ENCODE data around the gene C4orf33.
"Not testable (repeated sequence)": the region's sequence is repeated elsewhere in the genome, so short reads cannot be mapped to it uniquely, and the experiment has no call there.

DNA sequence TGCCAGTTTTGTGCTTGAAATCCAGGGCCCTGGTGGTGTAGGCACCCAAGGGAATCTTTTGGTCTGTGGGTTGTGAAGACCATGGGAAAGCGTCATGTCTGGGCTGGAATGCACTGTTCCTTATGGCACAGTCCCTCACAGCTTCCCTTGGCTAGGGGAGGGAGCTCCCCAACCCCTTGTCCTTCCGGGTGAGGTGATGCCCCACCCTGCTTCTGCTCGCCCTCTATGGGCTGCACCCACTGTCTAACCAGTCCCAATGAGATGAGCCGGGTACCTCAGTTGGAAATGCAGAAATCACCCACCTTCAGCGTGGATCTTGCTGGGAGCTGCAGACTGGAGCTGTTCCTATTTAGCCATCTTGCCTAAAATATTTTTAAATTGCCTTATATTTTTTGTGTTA is 30.7 kb downstream of the C4orf33 start:
- TF ChIP-seq ZFP36 (IDR thresholded peaks at IDR 0.05; ENCODE audit: low read depth, low read length, partially characterized antibody); TEAD4 (IDR thresholded peaks at IDR 0.05; ENCODE audit: low read length); TEAD4 (CRISPR knock-in tag; IDR thresholded peaks at IDR 0.05; ENCODE audit: borderline replicate concordance); KLF6 (CRISPR knock-in tag; IDR thresholded peaks at IDR 0.05; ENCODE audit: borderline replicate concordance); YY1 (IDR thresholded peaks at IDR 0.05; ENCODE audit: borderline replicate concordance in 1 of 3, control insufficient read depth in 1 of 3, extremely low read depth in 1 of 3, insufficient read depth in 3 of 3, insufficient read length in 1 of 3, insufficient replicate concordance in 2 of 3, low read depth in 1 of 3, low read length in 2 of 3); ZNF644 (tag; IDR thresholded peaks at IDR 0.05; ENCODE audit: low read depth); POLR2A (conservative IDR thresholded peaks at IDR 0.05); SRF (CRISPR knock-in tag; IDR thresholded peaks at IDR 0.05); SMARCE1 (IDR thresholded peaks at IDR 0.05); EZH2 (IDR thresholded peaks at IDR 0.05; ENCODE audit: borderline replicate concordance, low read depth, low read length); GTF2F1 (IDR thresholded peaks at IDR 0.05; ENCODE audit: low read depth, low read length): not testable (repeated sequence)
- TF ChIP-seq, protein P1, sequence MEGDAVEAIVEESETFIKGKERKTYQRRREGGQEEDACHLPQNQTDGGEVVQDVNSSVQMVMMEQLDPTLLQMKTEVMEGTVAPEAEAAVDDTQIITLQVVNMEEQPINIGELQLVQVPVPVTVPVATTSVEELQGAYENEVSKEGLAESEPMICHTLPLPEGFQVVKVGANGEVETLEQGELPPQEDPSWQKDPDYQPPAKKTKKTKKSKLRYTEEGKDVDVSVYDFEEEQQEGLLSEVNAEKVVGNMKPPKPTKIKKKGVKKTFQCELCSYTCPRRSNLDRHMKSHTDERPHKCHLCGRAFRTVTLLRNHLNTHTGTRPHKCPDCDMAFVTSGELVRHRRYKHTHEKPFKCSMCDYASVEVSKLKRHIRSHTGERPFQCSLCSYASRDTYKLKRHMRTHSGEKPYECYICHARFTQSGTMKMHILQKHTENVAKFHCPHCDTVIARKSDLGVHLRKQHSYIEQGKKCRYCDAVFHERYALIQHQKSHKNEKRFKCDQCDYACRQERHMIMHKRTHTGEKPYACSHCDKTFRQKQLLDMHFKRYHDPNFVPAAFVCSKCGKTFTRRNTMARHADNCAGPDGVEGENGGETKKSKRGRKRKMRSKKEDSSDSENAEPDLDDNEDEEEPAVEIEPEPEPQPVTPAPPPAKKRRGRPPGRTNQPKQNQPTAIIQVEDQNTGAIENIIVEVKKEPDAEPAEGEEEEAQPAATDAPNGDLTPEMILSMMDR (IDR thresholded peaks at IDR 0.05 in 2 of 3, conservative IDR thresholded peaks at IDR 0.05 in 1 of 3; ENCODE audit: insufficient read depth in 2 of 3, low read depth in 1 of 3, low read length in 3 of 3) = not testable (repeated sequence)
- TF ChIP-seq, protein P2, sequence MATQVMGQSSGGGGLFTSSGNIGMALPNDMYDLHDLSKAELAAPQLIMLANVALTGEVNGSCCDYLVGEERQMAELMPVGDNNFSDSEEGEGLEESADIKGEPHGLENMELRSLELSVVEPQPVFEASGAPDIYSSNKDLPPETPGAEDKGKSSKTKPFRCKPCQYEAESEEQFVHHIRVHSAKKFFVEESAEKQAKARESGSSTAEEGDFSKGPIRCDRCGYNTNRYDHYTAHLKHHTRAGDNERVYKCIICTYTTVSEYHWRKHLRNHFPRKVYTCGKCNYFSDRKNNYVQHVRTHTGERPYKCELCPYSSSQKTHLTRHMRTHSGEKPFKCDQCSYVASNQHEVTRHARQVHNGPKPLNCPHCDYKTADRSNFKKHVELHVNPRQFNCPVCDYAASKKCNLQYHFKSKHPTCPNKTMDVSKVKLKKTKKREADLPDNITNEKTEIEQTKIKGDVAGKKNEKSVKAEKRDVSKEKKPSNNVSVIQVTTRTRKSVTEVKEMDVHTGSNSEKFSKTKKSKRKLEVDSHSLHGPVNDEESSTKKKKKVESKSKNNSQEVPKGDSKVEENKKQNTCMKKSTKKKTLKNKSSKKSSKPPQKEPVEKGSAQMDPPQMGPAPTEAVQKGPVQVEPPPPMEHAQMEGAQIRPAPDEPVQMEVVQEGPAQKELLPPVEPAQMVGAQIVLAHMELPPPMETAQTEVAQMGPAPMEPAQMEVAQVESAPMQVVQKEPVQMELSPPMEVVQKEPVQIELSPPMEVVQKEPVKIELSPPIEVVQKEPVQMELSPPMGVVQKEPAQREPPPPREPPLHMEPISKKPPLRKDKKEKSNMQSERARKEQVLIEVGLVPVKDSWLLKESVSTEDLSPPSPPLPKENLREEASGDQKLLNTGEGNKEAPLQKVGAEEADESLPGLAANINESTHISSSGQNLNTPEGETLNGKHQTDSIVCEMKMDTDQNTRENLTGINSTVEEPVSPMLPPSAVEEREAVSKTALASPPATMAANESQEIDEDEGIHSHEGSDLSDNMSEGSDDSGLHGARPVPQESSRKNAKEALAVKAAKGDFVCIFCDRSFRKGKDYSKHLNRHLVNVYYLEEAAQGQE (IDR thresholded peaks at IDR 0.05; ENCODE audit: borderline replicate concordance) = not testable (repeated sequence)
- TF ChIP-seq, protein P2 (CRISPR knock-in tag; IDR thresholded peaks at IDR 0.05; ENCODE audit: low read depth) = not testable (repeated sequence)
- TF ChIP-seq, protein P3, sequence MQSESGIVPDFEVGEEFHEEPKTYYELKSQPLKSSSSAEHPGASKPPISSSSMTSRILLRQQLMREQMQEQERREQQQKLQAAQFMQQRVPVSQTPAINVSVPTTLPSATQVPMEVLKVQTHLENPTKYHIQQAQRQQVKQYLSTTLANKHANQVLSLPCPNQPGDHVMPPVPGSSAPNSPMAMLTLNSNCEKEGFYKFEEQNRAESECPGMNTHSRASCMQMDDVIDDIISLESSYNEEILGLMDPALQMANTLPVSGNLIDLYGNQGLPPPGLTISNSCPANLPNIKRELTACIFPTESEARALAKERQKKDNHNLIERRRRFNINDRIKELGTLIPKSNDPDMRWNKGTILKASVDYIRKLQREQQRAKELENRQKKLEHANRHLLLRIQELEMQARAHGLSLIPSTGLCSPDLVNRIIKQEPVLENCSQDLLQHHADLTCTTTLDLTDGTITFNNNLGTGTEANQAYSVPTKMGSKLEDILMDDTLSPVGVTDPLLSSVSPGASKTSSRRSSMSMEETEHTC (IDR thresholded peaks at IDR 0.05) = not testable (repeated sequence)
- TF ChIP-seq, protein P4, sequence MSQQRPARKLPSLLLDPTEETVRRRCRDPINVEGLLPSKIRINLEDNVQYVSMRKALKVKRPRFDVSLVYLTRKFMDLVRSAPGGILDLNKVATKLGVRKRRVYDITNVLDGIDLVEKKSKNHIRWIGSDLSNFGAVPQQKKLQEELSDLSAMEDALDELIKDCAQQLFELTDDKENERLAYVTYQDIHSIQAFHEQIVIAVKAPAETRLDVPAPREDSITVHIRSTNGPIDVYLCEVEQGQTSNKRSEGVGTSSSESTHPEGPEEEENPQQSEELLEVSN (IDR thresholded peaks at IDR 0.05; ENCODE audit: borderline replicate concordance in 1 of 2, extremely low read depth in 1 of 2, insufficient read depth in 1 of 2, insufficient read length in 1 of 2, low read depth in 1 of 2, low read length in 1 of 2, poor library complexity in 1 of 2, severe bottlenecking in 1 of 2) = not testable (repeated sequence)

Measured in K562 (cell line).